GM20431 (cell line): ENCODE data around the gene NAXD.
"Not testable (repeated sequence)": the region's sequence is repeated elsewhere in the genome, so short reads cannot be mapped to it uniquely, and the experiment has no call there.

Source experiments
- in situ Hi-C: fragments of 300-500 bp; cut with MseI, MboI; formaldehyde crosslinking; loops from one replicate; pipeline ENCODE4 v1.15.0; 2020; ENCODE audit warnings: low sequenced_read_pairs; ENCODE audit not compliant: unreplicated experiment

NAXD gene

GRCh38 chr13:110592665-110593064 lies 22.7 kb upstream of the NAXD start:
- in situ Hi-C loops = loop anchor here (10.0 kb wide), 1 partner anchor 232 kb away; no protein-coding TSS in a partner anchor

DNA sequence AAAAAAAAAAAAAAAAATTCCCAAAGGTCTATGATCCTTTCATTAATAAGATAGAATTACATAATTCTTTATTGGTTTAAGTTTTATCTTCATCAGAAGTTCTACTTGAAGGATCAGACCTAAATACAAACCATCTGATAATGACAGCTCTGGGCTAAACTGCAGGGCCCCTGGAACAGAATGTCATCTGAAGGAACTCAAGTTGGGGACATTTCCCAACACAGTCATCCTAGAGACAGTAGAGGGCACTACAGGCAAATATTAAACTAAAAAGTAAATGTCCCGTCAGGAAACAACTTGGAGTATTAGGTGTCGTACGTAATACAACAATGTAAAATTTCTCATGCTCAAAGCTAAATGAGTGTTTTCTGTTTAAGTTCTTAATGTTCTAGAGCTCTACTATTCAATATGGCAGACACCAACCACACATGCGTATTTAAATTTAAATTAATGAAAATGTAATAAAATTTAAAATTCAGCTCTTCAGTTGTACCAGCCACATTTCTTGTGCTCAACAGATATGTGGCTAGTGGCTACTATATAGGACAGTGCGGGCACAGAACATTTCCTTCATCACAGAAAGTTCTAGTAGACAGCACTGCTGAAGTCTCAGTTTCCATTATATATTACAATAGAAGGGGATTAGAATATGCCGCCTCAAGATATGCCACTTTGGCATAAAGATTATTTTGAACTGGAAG lies 21.8 kb upstream of the NAXD start:
- in situ Hi-C loops = loop anchor here (10.0 kb wide), 1 partner anchor 231 kb away; no protein-coding TSS in a partner anchor

- in situ Hi-C loops = loop anchor here (10.0 kb wide), 1 partner anchor 228 kb away; no protein-coding TSS in a partner anchor
Observed at GRCh38 chr13:110597041-110597689, 18.2 kb upstream of the NAXD start.

GRCh38 chr13:110600261-110600819 lies 15.0 kb upstream of the NAXD start:
- in situ Hi-C loops = no loop called here

DNA sequence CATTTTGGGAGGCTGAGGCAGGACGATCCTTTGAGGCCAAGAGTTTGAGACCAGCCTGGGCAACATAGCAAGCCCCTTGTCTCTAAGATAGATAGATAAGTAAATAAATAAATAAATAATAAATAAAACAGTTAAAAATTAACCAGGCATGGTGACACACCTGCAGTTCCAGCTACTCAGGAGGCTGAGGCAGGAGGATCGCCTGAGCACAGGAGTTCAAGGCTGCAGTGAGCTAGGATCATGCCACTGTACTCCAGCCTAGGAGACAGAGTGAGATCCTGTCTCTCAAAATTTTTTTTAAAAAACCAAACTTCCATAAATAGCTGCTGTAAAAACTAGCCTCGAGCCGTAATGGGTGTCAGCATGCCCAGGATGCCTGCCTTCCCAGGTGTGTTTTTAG lies 14.4 kb upstream of the NAXD start:
- in situ Hi-C loops = no loop called here

- in situ Hi-C loops = no loop called here
Observed at GRCh38 chr13:110605132-110605531, 10.2 kb upstream of the NAXD start.

- in situ Hi-C loops = not testable (repeated sequence)
Observed at GRCh38 chr13:110606281-110606680, 9.1 kb upstream of the NAXD start.

GRCh38 chr13:110607675-110608224 lies 7.6 kb upstream of the NAXD start:
- in situ Hi-C loops = no loop called here

DNA sequence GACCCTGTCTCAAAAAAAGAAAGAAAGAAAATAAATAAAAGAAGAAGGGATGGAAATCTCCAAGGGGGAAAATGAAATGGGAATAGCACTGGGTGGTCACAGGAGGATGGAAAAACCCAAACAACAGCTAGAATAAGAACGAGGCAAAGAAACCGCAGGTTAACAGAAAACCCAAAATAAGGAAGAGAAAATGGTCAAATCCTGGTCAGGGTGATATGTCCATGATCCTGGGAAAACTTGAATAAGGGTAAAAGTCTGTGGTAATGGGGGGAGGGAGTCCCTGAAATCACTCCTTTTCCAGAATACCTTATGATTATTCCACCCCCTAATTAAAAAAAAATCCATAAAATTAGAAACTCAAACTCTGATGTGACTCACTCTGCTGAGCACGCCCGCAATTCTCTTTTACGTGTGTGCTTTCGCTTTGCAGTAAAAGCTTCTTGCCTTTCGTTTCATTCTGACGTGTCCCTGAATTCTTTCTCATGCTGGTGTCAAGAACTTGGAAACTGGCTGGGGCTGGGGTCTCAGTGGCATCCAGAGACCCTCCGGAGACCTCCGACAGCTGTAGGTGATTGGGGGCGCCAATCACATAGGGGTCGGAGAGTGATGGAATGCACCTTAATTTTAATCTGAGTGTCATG lies 4.3 kb upstream of the NAXD start:
- in situ Hi-C loops = no loop called here

- in situ Hi-C loops = no loop called here
Observed at GRCh38 chr13:110615005-110615321, 382 bp upstream of the NAXD start.

GRCh38 chr13:110616103-110617101 lies 1.1 kb downstream of the NAXD start:
- in situ Hi-C loops = no loop called here

DNA sequence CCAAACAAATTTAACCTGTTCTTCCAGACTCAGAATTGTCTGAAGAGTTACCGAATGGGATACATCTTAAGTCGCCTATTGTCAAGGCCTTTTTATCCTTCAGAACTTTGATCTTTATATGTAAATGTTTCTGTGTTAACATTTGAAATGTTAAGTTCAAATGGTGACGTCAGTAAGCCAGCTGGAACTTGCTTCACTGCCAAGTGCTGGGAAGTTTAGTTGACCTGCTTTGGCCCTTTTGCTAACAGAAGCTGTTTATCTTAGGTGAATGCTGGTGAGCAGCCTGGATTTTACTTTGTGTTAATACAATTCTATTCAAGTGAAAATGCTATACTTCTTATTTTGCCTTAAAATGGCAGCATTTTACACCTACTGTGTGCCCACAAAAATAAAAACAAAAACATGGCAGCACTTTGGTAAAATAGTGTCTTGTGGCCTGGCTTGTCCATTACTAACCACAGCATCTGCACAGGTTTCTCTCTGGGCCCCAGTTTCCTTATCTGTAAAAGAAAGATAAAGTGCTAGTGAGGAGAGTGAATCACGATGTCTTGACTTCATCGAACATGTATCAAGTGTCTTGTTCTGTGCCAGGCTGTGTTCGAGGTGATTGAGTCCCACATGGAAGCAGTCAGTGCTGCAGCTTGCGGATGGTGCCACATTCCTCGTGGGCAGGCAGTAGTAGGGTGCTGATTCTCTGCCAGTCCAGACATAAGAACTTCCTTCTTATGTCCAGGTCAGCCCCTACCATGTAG lies 2.2 kb downstream of the NAXD start:
- in situ Hi-C loops = no loop called here

DNA sequence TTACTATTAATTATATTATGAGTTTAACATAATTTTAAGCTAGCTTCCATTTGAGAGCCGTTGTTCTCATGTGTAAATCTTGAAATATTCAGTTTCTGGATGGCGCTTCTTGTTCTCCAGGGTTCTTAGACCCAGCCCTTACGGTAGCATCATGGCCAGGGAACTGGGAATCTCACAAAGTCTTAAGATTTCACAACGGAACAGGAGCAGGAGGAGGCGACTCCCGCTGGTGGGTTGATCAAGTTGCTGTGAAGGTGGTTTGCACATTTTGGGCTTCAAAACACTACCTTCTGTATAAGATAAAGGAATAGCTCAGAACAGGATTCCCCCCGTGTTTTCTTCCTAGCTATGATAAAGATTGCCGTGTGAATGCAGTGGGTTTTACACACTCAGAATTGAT lies 2.8 kb downstream of the NAXD start:
- in situ Hi-C loops = no loop called here

GRCh38 chr13:110618780-110619179 lies 3.4 kb downstream of the NAXD start:
- in situ Hi-C loops = no loop called here

- in situ Hi-C loops = no loop called here
Observed at GRCh38 chr13:110620596-110620995, 5.3 kb downstream of the NAXD start.

- in situ Hi-C loops = no loop called here
Observed at GRCh38 chr13:110624766-110625756, 9.7 kb downstream of the NAXD start.

- in situ Hi-C loops = no loop called here
Observed at GRCh38 chr13:110625771-110626321, 10.5 kb downstream of the NAXD start.
